ENCODE measurements around the gene CLCN4.

CLCN4 gene

GRCh38 chrX:10199212-10199611, 42.4 kb downstream of the CLCN4 start:
- DNase-seq = no peak

DNA sequence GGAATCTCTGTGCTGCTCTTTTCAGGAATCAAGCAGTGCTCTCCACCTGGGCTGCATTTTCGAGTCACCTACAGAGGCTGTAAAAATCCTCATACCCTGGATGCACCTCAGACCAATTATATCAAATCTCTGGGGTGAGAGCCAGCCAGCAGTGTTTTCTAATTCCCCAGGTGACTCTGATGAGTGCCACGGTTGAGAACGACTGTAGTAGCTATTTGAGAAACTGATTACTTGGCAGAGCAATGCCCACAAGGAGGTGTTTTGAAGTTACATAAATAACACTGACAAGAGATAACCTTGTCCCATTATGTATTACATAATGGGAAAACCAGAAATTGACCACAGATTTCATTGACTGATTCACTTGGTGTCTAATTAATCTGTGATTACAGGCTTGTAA, 46.8 kb downstream of the CLCN4 start:
- DNase-seq = no peak

DNA sequence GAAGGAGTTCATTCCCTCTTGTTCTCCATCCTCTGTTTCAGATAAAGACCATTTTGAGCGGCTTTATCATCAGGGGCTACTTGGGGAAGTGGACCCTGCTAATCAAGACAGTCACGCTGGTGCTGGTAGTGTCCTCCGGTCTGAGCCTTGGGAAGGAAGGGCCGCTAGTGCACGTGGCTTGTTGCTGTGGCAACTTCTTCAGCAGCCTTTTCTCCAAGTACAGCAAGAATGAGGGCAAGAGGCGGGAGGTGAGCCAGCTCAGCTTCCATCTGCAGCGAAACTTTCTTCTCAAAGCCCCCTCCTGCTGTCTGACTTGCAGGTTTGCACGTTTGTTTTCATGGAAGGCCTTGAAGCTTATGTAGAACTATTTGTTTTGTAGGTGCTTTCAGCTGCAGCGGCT, 49.5 kb downstream of the CLCN4 start:
- DNase-seq = no peak

GRCh38 chrX:10208281-10208856, 51.6 kb downstream of the CLCN4 start:
- no peak for DNase-seq

DNA sequence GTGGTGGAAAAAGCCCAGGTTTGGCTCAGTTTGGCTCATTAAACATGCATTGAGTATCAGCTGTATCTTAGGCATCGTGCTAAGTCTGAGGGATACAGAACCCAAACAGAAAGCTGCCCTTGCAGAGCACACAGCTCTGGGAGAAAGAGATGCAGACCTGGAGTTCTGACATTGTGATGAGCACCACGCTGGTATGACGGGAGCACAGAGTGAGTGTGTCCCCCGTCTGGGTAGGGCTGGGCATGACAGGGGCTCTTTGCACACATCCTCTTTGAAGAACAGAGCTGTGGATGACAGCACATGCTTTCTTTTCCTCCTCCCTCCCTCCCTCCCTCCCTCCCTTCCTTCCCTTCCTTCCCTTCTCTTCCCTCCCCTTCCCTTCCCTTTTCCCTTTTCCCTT, 52.2 kb downstream of the CLCN4 start:
- no peak for DNase-seq

DNA sequence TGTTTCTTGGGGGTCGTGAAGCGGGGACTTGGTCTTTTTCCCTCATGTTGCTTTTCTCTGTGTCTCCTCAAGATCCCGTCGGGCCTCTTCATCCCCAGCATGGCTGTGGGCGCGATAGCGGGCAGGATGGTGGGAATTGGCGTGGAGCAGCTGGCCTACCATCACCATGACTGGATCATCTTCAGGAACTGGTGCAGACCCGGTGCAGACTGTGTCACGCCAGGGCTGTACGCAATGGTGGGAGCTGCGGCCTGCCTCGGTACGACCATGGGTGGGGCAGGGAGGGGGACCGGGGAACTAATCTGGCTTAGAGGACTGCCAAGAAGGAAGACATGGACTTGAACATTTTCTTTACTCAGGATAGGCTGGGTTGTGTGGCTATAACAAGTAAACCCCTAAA, 55.6 kb downstream of the CLCN4 start:
- DNase-seq = no peak

DNA sequence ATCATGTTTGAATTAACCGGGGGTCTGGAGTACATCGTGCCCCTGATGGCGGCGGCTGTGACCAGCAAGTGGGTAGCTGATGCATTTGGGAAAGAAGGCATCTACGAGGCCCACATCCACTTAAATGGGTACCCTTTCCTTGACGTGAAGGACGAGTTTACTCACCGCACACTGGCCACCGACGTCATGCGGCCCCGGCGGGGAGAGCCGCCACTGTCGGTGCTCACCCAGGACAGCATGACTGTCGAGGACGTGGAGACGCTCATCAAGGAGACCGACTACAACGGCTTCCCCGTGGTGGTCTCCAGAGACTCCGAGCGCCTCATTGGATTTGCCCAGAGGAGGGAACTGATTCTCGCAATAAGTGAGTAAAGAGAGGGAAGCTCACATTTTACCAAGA, 56.9 kb downstream of the CLCN4 start:
- no peak for DNase-seq

- DNase-seq = no peak
Measured at GRCh38 chrX:10216208-10216607, 59.4 kb downstream of the CLCN4 start.

DNA sequence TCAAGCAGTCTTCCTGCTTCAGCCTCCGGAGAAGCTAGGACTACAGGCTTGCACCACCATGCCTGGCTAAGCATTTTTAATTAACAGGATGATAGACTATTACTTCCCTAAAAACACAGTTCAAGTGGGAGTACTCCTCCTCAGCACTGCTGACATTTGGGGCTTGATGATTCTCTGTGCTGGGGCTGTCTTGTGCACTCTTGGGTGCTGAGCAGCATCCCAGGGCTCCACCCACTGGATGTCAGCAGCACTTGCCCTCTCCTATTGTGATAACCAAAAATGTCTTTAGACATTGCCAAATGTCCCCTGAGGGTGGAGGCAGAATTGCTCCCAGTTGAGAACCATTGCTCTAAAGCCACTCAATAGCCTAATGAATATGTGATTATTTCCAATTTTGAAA, 60.4 kb downstream of the CLCN4 start:
- no peak for DNase-seq

DNA sequence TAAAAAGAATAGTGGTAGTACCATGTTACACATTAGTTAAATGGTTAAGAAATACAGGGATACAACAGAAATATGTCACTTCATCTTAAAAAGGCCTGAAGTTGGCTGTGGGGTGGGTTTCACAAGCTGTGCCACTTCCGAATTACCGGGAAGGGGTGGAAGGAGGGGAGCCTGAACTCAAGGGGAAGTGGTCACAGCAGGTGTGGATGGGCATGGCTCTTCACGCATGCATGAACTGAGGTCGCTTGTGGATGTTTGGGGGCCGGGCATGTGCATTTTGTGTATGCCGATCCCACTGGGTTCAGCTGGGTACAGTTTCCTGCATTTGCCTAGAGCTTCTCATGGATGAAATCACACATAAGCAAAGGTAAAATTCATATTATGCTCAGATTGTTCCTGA, 64.9 kb downstream of the CLCN4 start:
- DNase-seq = no peak

GRCh38 chrX:10223276-10223675, 66.5 kb downstream of the CLCN4 start:
- no peak for DNase-seq

GRCh38 chrX:10223781-10224180, 67.0 kb downstream of the CLCN4 start:
- no peak for DNase-seq

- no peak for DNase-seq
Measured at GRCh38 chrX:10230222-10230621, 73.4 kb downstream of the CLCN4 start.

- no peak for DNase-seq
Measured at GRCh38 chrX:10231461-10231860, 74.7 kb downstream of the CLCN4 start.

GRCh38 chrX:10233173-10233572, 76.4 kb downstream of the CLCN4 start:
- DNase-seq = no peak

- DNase-seq = no peak
Measured at GRCh38 chrX:10233696-10234095, 76.9 kb downstream of the CLCN4 start.

GRCh38 chrX:10235851-10236250, 79.1 kb downstream of the CLCN4 start:
- DNase-seq = no peak

- DNase-seq = no peak
Measured at GRCh38 chrX:10237241-10237640, 80.5 kb downstream of the CLCN4 start.

GRCh38 chrX:10239611-10240064, 82.9 kb downstream of the CLCN4 start:
- DNase-seq = no peak

GRCh38 chrX:10240918-10241317, 84.1 kb downstream of the CLCN4 start:
- DNase-seq = no peak

DNA sequence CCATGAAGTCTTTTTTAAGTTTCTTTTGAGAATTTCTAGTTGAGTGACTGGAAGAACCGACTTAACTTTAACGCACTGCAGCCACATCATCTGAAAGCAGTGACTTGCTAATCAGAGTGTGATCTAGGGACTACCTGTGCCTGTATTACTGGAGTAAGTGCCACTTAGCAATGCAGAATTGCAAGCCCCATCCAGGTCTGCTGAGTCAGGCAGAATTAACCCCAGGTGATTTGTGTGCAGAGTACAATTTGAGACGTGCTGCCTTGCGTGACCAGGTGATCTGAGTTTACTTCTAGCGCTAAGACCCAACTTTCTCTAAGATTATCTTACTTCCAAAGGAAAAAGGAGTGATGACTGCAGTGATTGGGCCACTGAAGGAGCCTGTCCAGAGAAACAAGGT, 85.3 kb downstream of the CLCN4 start:
- no peak for DNase-seq

- DNase-seq = no peak
Measured at GRCh38 chrX:10243106-10243505, 86.3 kb downstream of the CLCN4 start.

DNA sequence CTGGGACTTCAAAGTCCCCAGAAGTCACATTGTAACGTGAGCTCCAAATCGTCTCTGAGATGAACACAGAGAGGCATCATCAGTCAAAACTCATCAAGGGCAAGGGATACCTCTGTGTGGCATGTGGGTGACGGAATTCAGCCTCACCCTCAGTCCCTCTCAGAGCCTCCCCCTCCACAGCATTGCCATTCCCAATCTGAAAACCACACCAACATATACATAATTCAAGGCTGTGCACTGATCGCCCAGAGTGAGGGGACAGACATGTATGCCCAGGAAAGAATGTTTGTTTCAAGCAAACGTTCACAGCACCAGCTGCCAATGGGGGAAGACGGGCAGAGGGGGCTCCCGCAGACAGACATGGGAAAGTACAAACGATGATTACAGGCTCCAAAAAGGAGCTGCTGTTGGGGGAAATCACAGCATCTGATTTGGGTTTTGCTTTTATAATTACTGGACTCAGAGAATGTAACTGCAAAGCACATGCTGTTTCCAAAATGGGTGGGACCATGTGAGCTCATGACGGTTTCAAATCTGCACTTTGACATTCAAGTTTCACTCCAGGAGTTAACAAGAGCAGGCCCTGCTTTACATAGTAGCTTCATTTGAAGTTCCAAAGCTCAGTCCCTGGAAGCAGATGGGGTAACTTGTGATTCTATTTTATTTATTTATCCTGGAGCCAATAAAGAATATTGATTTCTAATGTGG, 88.3 kb downstream of the CLCN4 start:
- DNase-seq = no peak

DNA sequence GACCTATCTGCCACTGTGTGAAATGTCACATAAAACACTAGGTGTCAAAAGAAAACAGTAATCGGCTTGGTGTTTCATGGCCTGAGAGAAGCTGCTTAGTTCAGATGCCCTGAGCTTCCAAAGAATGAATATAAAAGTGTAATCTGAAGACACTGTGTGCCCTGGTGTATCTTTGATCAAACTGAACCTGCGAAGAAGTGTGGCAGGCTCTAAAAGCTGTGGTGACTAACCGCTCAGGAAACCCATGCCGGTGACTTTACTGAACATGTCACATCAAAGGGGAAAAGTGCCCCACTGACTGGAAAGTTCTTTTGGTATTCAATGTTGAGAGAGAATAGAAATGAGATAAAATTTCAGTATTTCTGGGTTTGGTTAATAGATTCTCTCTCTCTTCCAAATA, 89.1 kb downstream of the CLCN4 start:
- no peak for DNase-seq

- no peak for DNase-seq
Measured at GRCh38 chrX:10246297-10246696, 89.5 kb downstream of the CLCN4 start.
